Progenitor cell of endocrine pancreas (in vitro differentiated cells): Measurements from ENCODE around the gene SEMA3F. TPM values are rescaled to one million over a fixed set of nuclear protein-coding genes. Genes with fewer than 3 reads are reported as not detected.

Source experiments
- DNase-seq: peaks from one replicate; pipeline ENCODE4 v3.0.0; 2021; ENCODE audit warnings: low spot score; ENCODE audit not compliant: unreplicated experiment
- H3K27ac Mint-ChIP-seq: 2 replicates; pipeline ENCODE4 v1.8.0; 2021; ENCODE audit warnings: mild to moderate bottlenecking, moderate library complexity, mixed read lengths
- H3K27me3 Mint-ChIP-seq: 2 replicates; pipeline ENCODE4 v1.8.0; 2021; ENCODE audit warnings: mixed read lengths
- H3K36me3 Mint-ChIP-seq: 2 replicates; pipeline ENCODE4 v1.8.0; 2022; ENCODE audit warnings: mixed read lengths; ENCODE audit not compliant: insufficient read depth
- H3K4me1 Mint-ChIP-seq: 2 replicates; pipeline ENCODE4 v1.8.0; 2021; ENCODE audit warnings: low read depth, mixed read lengths
- H3K4me3 Mint-ChIP-seq: 2 replicates; pipeline ENCODE4 v1.8.0; 2021; ENCODE audit warnings: low read depth, mild to moderate bottlenecking, moderate library complexity, mixed read lengths
- H3K9me3 Mint-ChIP-seq: 2 replicates; pipeline ENCODE4 v1.8.0; 2021; ENCODE audit warnings: low read depth, mixed read lengths
- total RNA-seq: library from RNA; stranded (reverse); gene quantifications from 2 replicates; pipeline ENCODE4 v1.2.1, GENCODE V29; 2021
- TF ChIP-seq, protein P1 (sequence below): fragments of 200-600 bp; sonication (generic); IDR thresholded peaks from one replicate; pipeline ENCODE4 v1.5.0; 2021; ENCODE audit warnings: antibody characterized with exemption, mild to moderate bottlenecking; ENCODE audit not compliant: unreplicated experiment

The SEMA3F gene
- total RNA-seq, 1 donor from 2014 or later, result 23.6 TPM

DNA sequence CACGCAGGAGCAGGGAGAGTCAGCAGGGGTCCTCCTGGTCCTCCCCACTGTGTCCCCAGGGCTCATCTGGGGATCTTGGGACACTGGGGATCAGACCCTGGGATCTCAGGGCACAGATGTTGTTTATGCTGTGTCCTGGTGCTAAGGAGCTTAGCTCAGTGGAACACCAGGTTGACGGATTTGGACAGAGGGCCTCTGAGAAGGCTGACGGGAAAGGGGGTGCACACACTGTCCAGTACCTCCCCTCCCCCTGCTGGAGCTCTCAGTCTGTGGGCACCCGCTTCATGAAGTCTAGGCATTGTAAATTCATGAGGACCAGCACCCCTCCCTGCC, 21.9 kb upstream of the SEMA3F start:
- Mint-ChIP-seq H3K9me3 (no peaks in the 10 kb centered on the region), H3K27me3 (peaks cover 6% of the 10 kb centered on the region), H3K4me1 (peaks cover 1% of the 10 kb centered on the region), H3K36me3 (no peaks in the 10 kb centered on the region), H3K27ac (no peak overlapping the region), H3K4me3 (no peak overlapping the region)
- no peak for DNase-seq
- TF ChIP-seq, protein P1, sequence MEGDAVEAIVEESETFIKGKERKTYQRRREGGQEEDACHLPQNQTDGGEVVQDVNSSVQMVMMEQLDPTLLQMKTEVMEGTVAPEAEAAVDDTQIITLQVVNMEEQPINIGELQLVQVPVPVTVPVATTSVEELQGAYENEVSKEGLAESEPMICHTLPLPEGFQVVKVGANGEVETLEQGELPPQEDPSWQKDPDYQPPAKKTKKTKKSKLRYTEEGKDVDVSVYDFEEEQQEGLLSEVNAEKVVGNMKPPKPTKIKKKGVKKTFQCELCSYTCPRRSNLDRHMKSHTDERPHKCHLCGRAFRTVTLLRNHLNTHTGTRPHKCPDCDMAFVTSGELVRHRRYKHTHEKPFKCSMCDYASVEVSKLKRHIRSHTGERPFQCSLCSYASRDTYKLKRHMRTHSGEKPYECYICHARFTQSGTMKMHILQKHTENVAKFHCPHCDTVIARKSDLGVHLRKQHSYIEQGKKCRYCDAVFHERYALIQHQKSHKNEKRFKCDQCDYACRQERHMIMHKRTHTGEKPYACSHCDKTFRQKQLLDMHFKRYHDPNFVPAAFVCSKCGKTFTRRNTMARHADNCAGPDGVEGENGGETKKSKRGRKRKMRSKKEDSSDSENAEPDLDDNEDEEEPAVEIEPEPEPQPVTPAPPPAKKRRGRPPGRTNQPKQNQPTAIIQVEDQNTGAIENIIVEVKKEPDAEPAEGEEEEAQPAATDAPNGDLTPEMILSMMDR, result no peak

- no peak overlapping the region for H3K4me3 Mint-ChIP-seq
- peaks cover 11% of the 10 kb centered on the region for H3K4me1 Mint-ChIP-seq
- TF ChIP-seq, protein P1, result no peak
- H3K9me3 Mint-ChIP-seq, result no peaks in the 10 kb centered on the region
- H3K36me3 Mint-ChIP-seq, result no peaks in the 10 kb centered on the region
- H3K27ac Mint-ChIP-seq, result no peak overlapping the region
- H3K27me3 Mint-ChIP-seq, result peaks cover 9% of the 10 kb centered on the region
- DNase-seq, result no peak
Observed at GRCh38 chr3:50134367-50134766, 20.8 kb upstream of the SEMA3F start.

DNA sequence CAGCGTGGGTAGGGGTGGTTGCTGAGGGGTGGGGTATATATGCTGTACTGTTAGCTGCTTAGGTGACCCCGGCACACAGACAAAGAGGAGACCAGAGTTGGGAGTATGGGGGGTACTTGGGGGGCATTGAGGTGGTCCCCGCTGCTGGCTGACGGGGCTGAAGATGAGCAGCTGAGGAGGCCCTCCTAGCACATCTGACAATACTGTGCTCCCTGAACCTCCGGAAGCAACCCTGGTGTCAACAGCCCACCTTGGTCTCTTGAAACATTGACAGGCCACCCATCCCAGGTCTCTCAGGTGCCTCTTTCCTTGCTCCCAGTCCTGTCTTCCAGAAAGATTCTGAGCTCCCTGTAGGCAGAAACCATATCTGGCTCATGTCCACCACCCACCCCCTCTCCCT, 19.2 kb upstream of the SEMA3F start:
- H3K27ac Mint-ChIP-seq, result no peak overlapping the region

DNA sequence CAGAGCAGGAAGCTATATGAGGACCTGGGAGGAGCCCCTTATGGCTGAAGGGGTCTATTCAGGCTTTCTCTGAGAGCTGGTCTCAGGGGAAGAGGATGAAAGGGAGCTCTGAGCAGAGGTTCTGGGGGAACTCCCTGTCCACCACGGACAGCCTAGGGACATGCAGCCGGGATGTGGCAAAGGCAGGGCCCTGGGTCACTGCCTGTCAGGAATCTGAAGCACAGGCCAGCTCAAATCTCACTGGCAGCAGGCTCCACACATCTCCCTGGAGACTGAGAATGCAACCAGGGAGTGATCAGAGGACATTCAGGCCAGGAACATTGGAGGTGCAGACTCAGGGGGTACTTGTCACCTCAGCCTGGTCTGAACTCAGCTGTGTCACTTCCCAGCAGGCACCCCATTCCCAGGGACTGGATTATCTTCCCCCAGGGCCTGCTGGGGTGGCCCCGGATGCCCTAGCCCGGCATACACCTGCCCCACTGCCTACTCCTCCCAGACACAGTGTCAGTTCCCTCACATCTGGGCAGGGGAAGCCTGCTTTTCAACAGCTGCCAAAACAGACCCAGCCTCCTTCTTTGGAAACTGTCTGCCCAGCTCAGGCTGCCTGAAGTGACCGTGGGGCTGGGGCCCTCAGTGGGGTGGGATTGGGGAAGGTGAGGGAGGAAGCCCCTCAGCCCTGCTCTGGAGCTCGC, 18.3 kb upstream of the SEMA3F start:
- no peak for DNase-seq
- Mint-ChIP-seq H3K4me3 (no peak overlapping the region), H3K9me3 (no peaks in the 10 kb centered on the region), H3K27ac (no peak overlapping the region), H3K4me1 (peaks cover 15% of the 10 kb centered on the region), H3K36me3 (no peaks in the 10 kb centered on the region), H3K27me3 (peaks cover 9% of the 10 kb centered on the region)
- TF ChIP-seq, protein P1, result no peak

More for the DNA sequence above, 19.2 kb upstream of the SEMA3F start:
- peaks cover 15% of the 10 kb centered on the region for H3K4me1 Mint-ChIP-seq
- DNase-seq, result no peak
- H3K36me3 Mint-ChIP-seq, result no peaks in the 10 kb centered on the region
- H3K9me3 Mint-ChIP-seq, result no peaks in the 10 kb centered on the region
- TF ChIP-seq, protein P1, result no peak
- peaks cover 9% of the 10 kb centered on the region for H3K27me3 Mint-ChIP-seq
- no peak overlapping the region for H3K4me3 Mint-ChIP-seq

DNA sequence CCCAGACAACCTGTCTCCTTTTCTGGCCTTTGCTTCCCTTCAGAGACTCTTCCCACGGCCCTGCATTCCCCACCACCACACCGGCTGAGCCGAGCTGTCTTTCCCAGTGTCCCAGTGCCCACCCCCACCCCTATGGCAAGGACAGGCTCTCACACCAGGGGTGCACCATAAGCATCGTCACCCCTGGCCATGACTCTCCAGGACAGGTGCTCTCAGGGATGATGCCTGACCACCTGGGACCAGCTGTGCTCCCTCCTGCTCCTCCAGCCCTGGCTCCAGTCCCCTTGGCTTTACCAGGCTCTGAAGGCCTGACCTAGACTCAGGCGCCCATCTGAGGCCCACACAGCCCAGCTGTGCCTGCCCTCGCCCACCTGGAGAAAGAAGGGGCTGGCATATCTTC, 17.6 kb upstream of the SEMA3F start:
- H3K27me3 Mint-ChIP-seq, result peaks cover 13% of the 10 kb centered on the region
- no peak overlapping the region for H3K27ac Mint-ChIP-seq
- no peak for DNase-seq
- H3K36me3 Mint-ChIP-seq, result no peaks in the 10 kb centered on the region
- no peaks in the 10 kb centered on the region for H3K9me3 Mint-ChIP-seq
- TF ChIP-seq, protein P1, result no peak
- no peak overlapping the region for H3K4me3 Mint-ChIP-seq
- H3K4me1 Mint-ChIP-seq, result peaks cover 15% of the 10 kb centered on the region
